HL-60 (cell line): ENCODE results near the gene ID1.
A peak's percentile ranks its signal among the peaks of the same experiment; 100 is the strongest.

ENCODE experiments used
- DNase-seq, 2 experiments: peaks; one replicate each; pipeline ENCODE4 v3.0.0-alpha.2; 2010 to 2020; ENCODE audit warnings: low read depth in 1 of 2, low spot score in 1 of 2
- H3K27ac ChIP-seq: fragments of 250-450 bp; sonication (Bioruptor Pico); replicated peaks from 2 replicates; pipeline ENCODE4 v1.5.1; 2020; ENCODE audit warnings: mild to moderate bottlenecking, moderate library complexity
- H3K27me3 ChIP-seq: fragments of 250-450 bp; sonication (Bioruptor Pico); 2 replicates; pipeline ENCODE4 v1.5.1; 2021; ENCODE audit warnings: mild to moderate bottlenecking, moderate library complexity; ENCODE audit not compliant: insufficient read depth, poor library complexity, severe bottlenecking
- H3K4me3 ChIP-seq: replicated peaks from 2 replicates; pipeline ENCODE4 v1.5.1; 2011; ENCODE audit warnings: mild to moderate bottlenecking, control low read depth, low read length; ENCODE audit not compliant: insufficient read depth
- GABPA ChIP-seq: IDR thresholded peaks from 2 replicates; pipeline ENCODE4 v1.6.1; 2012; ENCODE audit warnings: low read depth
- POLR2AphosphoS5 ChIP-seq: IDR thresholded peaks from 2 replicates; pipeline ENCODE4 v1.6.1; 2012; ENCODE audit warnings: low read depth
- SPI1 ChIP-seq: IDR thresholded peaks from 2 replicates; pipeline ENCODE4 v1.6.1; 2012; ENCODE audit warnings: low read depth, mild to moderate bottlenecking, borderline replicate concordance
- TF ChIP-seq, protein P1 (sequence below): IDR thresholded peaks from one replicate; pipeline ENCODE4 v1.5.1; 2011; ENCODE audit warnings: low read length, control low read depth, inconsistent platforms; ENCODE audit not compliant: insufficient read depth
- TF ChIP-seq, protein P2 (sequence below): IDR thresholded peaks from 2 replicates; pipeline ENCODE4 v1.6.1; 2012; ENCODE audit warnings: low read depth; ENCODE audit not compliant: insufficient replicate concordance

The ID1 gene

DNA sequence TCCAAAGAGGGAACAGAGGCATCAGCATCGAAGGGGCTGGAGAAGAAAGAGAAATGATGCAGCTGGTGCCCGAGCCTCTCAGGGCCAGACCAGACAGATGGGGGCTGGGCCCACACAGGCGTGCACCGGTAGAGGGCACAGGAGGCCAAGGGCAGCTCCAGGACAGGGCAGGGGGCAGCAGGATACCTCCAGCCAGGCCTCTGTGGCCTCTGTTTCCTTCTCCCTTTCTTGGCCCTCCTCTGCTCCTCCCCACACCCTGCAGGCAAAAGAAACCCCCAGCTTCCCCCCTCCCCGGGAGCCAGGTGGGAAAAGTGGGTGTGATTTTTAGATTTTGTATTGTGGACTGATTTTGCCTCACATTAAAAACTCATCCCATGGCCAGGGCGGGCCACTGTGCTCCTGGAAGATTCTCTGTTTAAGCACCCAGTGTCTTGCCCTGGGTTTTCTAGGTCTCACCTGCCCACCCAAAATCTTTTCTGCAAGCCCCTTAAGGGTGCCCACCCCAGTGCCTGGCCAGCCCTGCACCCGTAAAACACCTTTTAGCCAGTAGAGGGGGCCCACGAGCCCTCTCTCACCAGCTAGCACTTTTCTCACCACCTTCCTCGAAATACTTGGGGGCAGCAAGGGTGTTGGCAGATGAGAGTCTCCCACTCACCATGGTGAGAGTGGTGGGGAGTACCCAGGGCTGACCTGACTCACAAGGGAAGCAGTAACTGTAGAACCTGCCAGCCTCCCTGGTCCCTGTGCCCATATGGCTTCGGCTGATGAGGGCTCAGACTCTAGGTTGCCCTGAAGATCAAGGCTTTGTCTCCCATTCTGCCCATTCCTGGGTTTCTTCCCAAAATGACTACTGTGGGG lies 35.7 kb upstream of the ID1 start:
- TF ChIP-seq, protein P1, sequence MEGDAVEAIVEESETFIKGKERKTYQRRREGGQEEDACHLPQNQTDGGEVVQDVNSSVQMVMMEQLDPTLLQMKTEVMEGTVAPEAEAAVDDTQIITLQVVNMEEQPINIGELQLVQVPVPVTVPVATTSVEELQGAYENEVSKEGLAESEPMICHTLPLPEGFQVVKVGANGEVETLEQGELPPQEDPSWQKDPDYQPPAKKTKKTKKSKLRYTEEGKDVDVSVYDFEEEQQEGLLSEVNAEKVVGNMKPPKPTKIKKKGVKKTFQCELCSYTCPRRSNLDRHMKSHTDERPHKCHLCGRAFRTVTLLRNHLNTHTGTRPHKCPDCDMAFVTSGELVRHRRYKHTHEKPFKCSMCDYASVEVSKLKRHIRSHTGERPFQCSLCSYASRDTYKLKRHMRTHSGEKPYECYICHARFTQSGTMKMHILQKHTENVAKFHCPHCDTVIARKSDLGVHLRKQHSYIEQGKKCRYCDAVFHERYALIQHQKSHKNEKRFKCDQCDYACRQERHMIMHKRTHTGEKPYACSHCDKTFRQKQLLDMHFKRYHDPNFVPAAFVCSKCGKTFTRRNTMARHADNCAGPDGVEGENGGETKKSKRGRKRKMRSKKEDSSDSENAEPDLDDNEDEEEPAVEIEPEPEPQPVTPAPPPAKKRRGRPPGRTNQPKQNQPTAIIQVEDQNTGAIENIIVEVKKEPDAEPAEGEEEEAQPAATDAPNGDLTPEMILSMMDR: peak; percentile 49
- TF ChIP-seq POLR2AphosphoS5: no peak
- no peaks in the 10 kb centered on the region for H3K27me3 ChIP-seq
- no peak overlapping the region for H3K4me3 ChIP-seq
- no peak overlapping the region for H3K27ac ChIP-seq
- DNase-seq: peak in 1 of 2 experiments; percentile 43

DNA sequence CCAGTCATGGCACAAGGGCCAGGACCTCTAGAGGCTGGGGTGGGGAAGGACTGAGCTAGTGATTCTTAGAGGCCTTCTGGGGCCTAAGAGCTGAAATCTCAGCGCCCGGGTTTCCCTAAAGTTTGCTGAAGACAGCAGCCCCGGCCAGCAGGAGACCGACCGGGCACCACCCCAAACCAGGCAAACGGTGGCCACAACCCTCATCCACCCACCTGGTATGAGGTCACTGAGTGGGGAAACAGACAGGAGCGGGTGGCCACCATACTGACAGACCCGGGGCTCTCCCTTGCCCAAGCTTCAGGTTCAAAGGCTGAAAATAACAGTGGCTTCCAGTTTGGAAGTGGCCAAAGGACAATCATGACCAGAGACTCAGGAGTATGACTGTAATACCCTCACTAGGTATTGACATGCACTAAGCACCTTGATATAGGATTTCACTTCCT lies 35.0 kb upstream of the ID1 start:
- TF ChIP-seq, protein P2, sequence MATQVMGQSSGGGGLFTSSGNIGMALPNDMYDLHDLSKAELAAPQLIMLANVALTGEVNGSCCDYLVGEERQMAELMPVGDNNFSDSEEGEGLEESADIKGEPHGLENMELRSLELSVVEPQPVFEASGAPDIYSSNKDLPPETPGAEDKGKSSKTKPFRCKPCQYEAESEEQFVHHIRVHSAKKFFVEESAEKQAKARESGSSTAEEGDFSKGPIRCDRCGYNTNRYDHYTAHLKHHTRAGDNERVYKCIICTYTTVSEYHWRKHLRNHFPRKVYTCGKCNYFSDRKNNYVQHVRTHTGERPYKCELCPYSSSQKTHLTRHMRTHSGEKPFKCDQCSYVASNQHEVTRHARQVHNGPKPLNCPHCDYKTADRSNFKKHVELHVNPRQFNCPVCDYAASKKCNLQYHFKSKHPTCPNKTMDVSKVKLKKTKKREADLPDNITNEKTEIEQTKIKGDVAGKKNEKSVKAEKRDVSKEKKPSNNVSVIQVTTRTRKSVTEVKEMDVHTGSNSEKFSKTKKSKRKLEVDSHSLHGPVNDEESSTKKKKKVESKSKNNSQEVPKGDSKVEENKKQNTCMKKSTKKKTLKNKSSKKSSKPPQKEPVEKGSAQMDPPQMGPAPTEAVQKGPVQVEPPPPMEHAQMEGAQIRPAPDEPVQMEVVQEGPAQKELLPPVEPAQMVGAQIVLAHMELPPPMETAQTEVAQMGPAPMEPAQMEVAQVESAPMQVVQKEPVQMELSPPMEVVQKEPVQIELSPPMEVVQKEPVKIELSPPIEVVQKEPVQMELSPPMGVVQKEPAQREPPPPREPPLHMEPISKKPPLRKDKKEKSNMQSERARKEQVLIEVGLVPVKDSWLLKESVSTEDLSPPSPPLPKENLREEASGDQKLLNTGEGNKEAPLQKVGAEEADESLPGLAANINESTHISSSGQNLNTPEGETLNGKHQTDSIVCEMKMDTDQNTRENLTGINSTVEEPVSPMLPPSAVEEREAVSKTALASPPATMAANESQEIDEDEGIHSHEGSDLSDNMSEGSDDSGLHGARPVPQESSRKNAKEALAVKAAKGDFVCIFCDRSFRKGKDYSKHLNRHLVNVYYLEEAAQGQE: no peak
- no peak for TF ChIP-seq GABPA
- TF ChIP-seq, protein P1: no peak
- TF ChIP-seq SPI1: no peak
- no peak for TF ChIP-seq POLR2AphosphoS5
- Histone ChIP-seq H3K27me3 (no peaks in the 10 kb centered on the region), H3K27ac (no peak overlapping the region), H3K4me3 (no peak overlapping the region)
- DNase-seq: no peak

DNA sequence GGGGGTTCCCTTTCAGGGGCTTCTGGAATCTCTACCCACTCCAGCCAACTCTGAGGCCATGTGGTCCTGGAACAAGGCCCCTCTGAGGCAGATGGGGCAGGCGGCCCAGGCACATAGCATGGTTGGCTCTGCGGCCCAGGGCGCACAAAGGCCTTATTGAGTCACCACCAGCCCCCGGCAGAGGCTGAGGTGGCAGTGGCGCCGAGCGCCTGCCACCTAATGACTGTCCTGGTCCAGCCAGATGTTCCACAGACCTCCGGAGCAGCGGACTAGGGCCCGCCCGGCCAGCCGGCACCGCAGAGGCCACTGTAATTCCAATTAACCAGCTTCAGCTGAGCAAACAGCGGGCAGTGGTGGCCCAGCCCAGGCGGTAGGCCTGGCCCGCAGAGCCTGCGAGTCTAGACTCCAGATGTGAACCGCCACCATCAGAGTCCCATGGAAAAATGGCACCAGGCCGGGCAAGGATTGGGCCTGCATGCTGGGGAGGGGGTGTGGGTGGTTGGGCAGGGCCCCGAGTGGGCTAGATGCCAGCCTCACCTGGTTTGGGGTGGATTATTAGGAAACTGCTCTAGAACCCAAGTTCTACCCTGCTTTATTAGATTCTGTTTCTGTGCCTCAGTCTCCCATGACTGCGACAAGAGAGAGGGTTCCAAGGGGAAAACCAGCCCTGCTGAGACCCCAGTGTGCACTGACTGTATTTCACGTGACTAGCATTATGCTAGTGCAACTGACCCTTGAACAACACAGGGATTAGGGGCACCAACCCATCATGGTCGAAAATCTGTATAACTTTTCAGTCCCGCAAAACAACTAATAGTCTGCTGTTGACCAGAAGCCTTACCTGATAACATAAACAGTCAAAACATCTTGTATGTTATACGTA lies 34.1 kb upstream of the ID1 start:
- TF ChIP-seq SPI1 (no peak), GABPA (no peak), POLR2AphosphoS5 (no peak)
- TF ChIP-seq, protein P1: no peak
- TF ChIP-seq, protein P2: no peak
- DNase-seq: no peak
- Histone ChIP-seq H3K27ac (no peak overlapping the region), H3K27me3 (no peaks in the 10 kb centered on the region), H3K4me3 (no peak overlapping the region)
